Measurements from ENCODE around the gene SNRPA. TPM values are rescaled to one million over a fixed set of nuclear protein-coding genes. Genes with fewer than 3 reads are reported as not detected.

SNRPA gene
- total RNA-seq, 1 experiment from 2014 or later = 160 TPM

GRCh38 chr19:40719414-40719894 is 31.5 kb upstream of the SNRPA start:
- POLR2A ChIA-PET = interaction anchor here (0.6 to 3.7 kb wide), 15 partner anchors 8 to 840 kb away, joined by 3 to 43 read pairs (median 5); partner anchors contain the start of genes ACTMAP, EGLN2, NUMBL and RAB4B
- peak overlapping the region; percentile 95 for H3K27ac Mint-ChIP-seq (ENCODE audit: low read depth, unreplicated experiment)

GRCh38 chr19:40721140-40721486 is 29.9 kb upstream of the SNRPA start:
- peak overlapping the region; percentile 95 for H3K27ac Mint-ChIP-seq (ENCODE audit: low read depth, unreplicated experiment)
- DNase-seq (ENCODE audit: unreplicated experiment) = no peak
- H3K9me3 Mint-ChIP-seq (ENCODE audit: unreplicated experiment) = no peaks in the 10 kb centered on the region
- peaks cover 68% of the 10 kb centered on the region for H3K36me3 Mint-ChIP-seq (ENCODE audit: insufficient read depth, unreplicated experiment)
- intact Hi-C loops (cut with micrococcal nuclease) = no loop called here
- no peak for TF ChIP-seq CTCF (IDR thresholded peaks at IDR 0.05; ENCODE audit: unreplicated experiment)
- POLR2A ChIA-PET = interaction anchor here (0.6 to 5.3 kb wide), 21 partner anchors 15 to 1329 kb away, joined by 3 to 76 read pairs (median 5); partner anchors contain the start of genes ACTMAP, EGLN2, NUMBL and RAB4B
- H3K4me3 Mint-ChIP-seq (ENCODE audit: unreplicated experiment) = peak overlapping the region; percentile 92
- CTCF ChIA-PET = interaction anchor here (1.0 to 1.1 kb wide), 3 partner anchors 15 to 61 kb away, joined by 3 read pairs; no protein-coding TSS in a partner anchor
- BruUV-seq (replicated peaks) = TSS peak; percentile 3
- H3K4me1 Mint-ChIP-seq (ENCODE audit: insufficient read depth, unreplicated experiment) = peaks cover 33% of the 10 kb centered on the region
- no peaks in the 10 kb centered on the region for H3K27me3 Mint-ChIP-seq (ENCODE audit: insufficient read depth, unreplicated experiment)

More at GRCh38 chr19:40719414-40719894, 31.5 kb upstream of the SNRPA start:
- BruUV-seq (replicated peaks) = no TSS peak
- DNase-seq (ENCODE audit: unreplicated experiment) = peak; percentile 45
- no peaks in the 10 kb centered on the region for H3K9me3 Mint-ChIP-seq (ENCODE audit: unreplicated experiment)
- CTCF ChIA-PET = interaction anchor here (0.6 to 0.9 kb wide), 3 partner anchors 35 to 414 kb away, joined by 4 read pairs; no protein-coding TSS in a partner anchor
- no peak for TF ChIP-seq CTCF (IDR thresholded peaks at IDR 0.05; ENCODE audit: unreplicated experiment)
- intact Hi-C loops (cut with micrococcal nuclease) = no loop called here
- no peaks in the 10 kb centered on the region for H3K27me3 Mint-ChIP-seq (ENCODE audit: insufficient read depth, unreplicated experiment)
- H3K4me1 Mint-ChIP-seq (ENCODE audit: insufficient read depth, unreplicated experiment) = peaks cover 46% of the 10 kb centered on the region
- H3K4me3 Mint-ChIP-seq (ENCODE audit: unreplicated experiment) = peak overlapping the region; percentile 92
- peaks cover 62% of the 10 kb centered on the region for H3K36me3 Mint-ChIP-seq (ENCODE audit: insufficient read depth, unreplicated experiment)

- ChIA-PET CTCF (interaction anchor here (0.6 to 1.6 kb wide), 7 partner anchors 11 to 440 kb away, joined by 3 to 7 read pairs (median 4); partner anchors contain the start of genes ACTMAP and SNRPA), POLR2A (interaction anchor here (0.6 to 5.3 kb wide), 20 partner anchors 11 to 542 kb away, joined by 3 to 76 read pairs (median 4); partner anchors contain the start of genes ACTMAP, NUMBL, RAB4B and SNRPA)
- intact Hi-C loops (cut with micrococcal nuclease) = no loop called here
- TSS peak; percentile 41 for BruUV-seq (replicated peaks)
- Mint-ChIP-seq H3K4me1 (ENCODE audit: insufficient read depth, unreplicated experiment) (peaks cover 33% of the 10 kb centered on the region), H3K9me3 (ENCODE audit: unreplicated experiment) (no peaks in the 10 kb centered on the region), H3K4me3 (ENCODE audit: unreplicated experiment) (peak overlapping the region; percentile 92), H3K36me3 (ENCODE audit: insufficient read depth, unreplicated experiment) (peaks cover 78% of the 10 kb centered on the region), H3K27ac (ENCODE audit: low read depth, unreplicated experiment) (peak overlapping the region; percentile 95), H3K27me3 (ENCODE audit: insufficient read depth, unreplicated experiment) (no peaks in the 10 kb centered on the region)
- no peak for TF ChIP-seq CTCF (IDR thresholded peaks at IDR 0.05; ENCODE audit: unreplicated experiment)
- peak; percentile 57 for DNase-seq (ENCODE audit: unreplicated experiment)
Observed at GRCh38 chr19:40721936-40722661, 28.9 kb upstream of the SNRPA start.

- Mint-ChIP-seq H3K9me3 (ENCODE audit: unreplicated experiment) (no peaks in the 10 kb centered on the region), H3K36me3 (ENCODE audit: insufficient read depth, unreplicated experiment) (peaks cover 94% of the 10 kb centered on the region), H3K27ac (ENCODE audit: low read depth, unreplicated experiment) (peak overlapping the region; percentile 95), H3K4me3 (ENCODE audit: unreplicated experiment) (peak overlapping the region; percentile 92), H3K4me1 (ENCODE audit: insufficient read depth, unreplicated experiment) (peaks cover 33% of the 10 kb centered on the region), H3K27me3 (ENCODE audit: insufficient read depth, unreplicated experiment) (no peaks in the 10 kb centered on the region)
- no TSS peak for BruUV-seq (replicated peaks)
- TF ChIP-seq CTCF (IDR thresholded peaks at IDR 0.05; ENCODE audit: unreplicated experiment) = no peak
- POLR2A ChIA-PET = interaction anchor here (0.8 to 5.3 kb wide), 4 partner anchors 9 to 54 kb away, joined by 3 to 76 read pairs (median 6); partner anchors contain the start of genes ACTMAP and SNRPA
- CTCF ChIA-PET = interaction anchor here (0.8 to 1.2 kb wide), 2 partner anchors 66 to 96 kb away, joined by 3 read pairs; no protein-coding TSS in a partner anchor
- intact Hi-C loops (cut with micrococcal nuclease) = no loop called here
- DNase-seq (ENCODE audit: unreplicated experiment) = no peak
Observed at GRCh38 chr19:40723661-40724254, 27.2 kb upstream of the SNRPA start.

Measured in MCF 10A (cell line).